Smooth muscle cell (in vitro differentiated cells): ENCODE data around the gene AKT2. TPM values are rescaled to one million over a fixed set of nuclear protein-coding genes. Genes with fewer than 3 reads are reported as not detected.
A peak's percentile ranks its signal among the peaks of the same experiment; 100 is the strongest.

Source experiments
- DNase-seq: peaks from one replicate; lab custom pipeline; 2025; ENCODE audit not compliant: unreplicated experiment; lab: John Stamatoyannopoulos, UW
- H2AFZ ChIP-seq: fragments of 200-600 bp; sonication (generic); 2 replicates; pipeline ENCODE4 v1.6.0; 2016; ENCODE audit warnings: antibody characterized with exemption, low read depth, mild to moderate bottlenecking
- H3F3A ChIP-seq: fragments of 200-600 bp; sonication (generic); 2 replicates; pipeline ENCODE4 v1.6.0; 2017; ENCODE audit warnings: antibody characterized with exemption, low read depth
- H3K27ac ChIP-seq: fragments of 200-600 bp; sonication (generic); 2 replicates; pipeline ENCODE4 v1.5.1; 2016; ENCODE audit warnings: low read depth, mild to moderate bottlenecking
- H3K27me3 ChIP-seq: fragments of 200-600 bp; sonication (generic); 2 replicates; pipeline ENCODE4 v1.6.1; 2016; ENCODE audit warnings: low read depth, mild to moderate bottlenecking
- H3K36me3 ChIP-seq: fragments of 200-600 bp; sonication (generic); 2 replicates; pipeline ENCODE4 v1.5.1; 2016; ENCODE audit warnings: low read depth
- H3K4me1 ChIP-seq: fragments of 200-600 bp; sonication (generic); 2 replicates; pipeline ENCODE4 v1.5.1; 2016; ENCODE audit warnings: low read depth
- H3K4me2 ChIP-seq: fragments of 200-600 bp; sonication (generic); 2 replicates; pipeline ENCODE4 v1.6.0; 2016; ENCODE audit warnings: mild to moderate bottlenecking
- H3K4me3 ChIP-seq: fragments of 200-600 bp; sonication (generic); 2 replicates; pipeline ENCODE4 v1.5.1; 2016; ENCODE audit warnings: mild to moderate bottlenecking
- H3K79me2 ChIP-seq: fragments of 200-600 bp; sonication (generic); 2 replicates; pipeline ENCODE4 v1.6.0; 2016; ENCODE audit warnings: low read depth, mild to moderate bottlenecking
- H3K9ac ChIP-seq: fragments of 200-600 bp; sonication (generic); 2 replicates; pipeline ENCODE4 v1.6.0; 2016; ENCODE audit warnings: low read depth
- H3K9me3 ChIP-seq: fragments of 200-600 bp; sonication (generic); replicated peaks from 2 replicates; pipeline ENCODE4 v1.5.1; 2016; ENCODE audit warnings: low read depth
- H4K20me1 ChIP-seq: fragments of 200-600 bp; sonication (generic); 2 replicates; pipeline ENCODE4 v1.6.0; 2016; ENCODE audit warnings: low read depth
- CTCF ChIP-seq: fragments of 200-600 bp; sonication (generic); IDR thresholded peaks from 2 replicates; pipeline ENCODE4 v1.5.1; 2017; ENCODE audit warnings: borderline replicate concordance, mild to moderate bottlenecking, antibody characterized with exemption; ENCODE audit not compliant: insufficient read depth, poor library complexity, severe bottlenecking
- WGBS: methylation state at CpG from one replicate; pipeline ENCODE4 v1.1.7; 2016; ENCODE audit warnings: low lambda C conversion rate; 5-methylcytosine and 5-hydroxymethylcytosine counted together
- polyA plus RNA-seq: library from polyadenylated mRNA; unstranded; fragments of >200 nt; fragmentation: Nextera tagmentation; extraction: Ambion mirVana; gene quantifications from 2 replicates; pipeline ENCODE4 v1.2.1, GENCODE V29; 2016
- total RNA-seq: library from RNA; depleted of rRNA; stranded (reverse); fragments of >200 nt; gene quantifications from 2 replicates; pipeline ENCODE4 v1.2.3, GENCODE V29; 2014

The AKT2 gene
- total and polyA plus RNA-seq, 2 experiments from 2014 or later = 26.6 to 62.6 TPM

- H3K36me3 ChIP-seq = no peaks in the 10 kb centered on the region
- no peak for DNase-seq
- peaks cover 28% of the 10 kb centered on the region for H3K27me3 ChIP-seq
- no peak overlapping the region for H3K4me3 ChIP-seq
- no peaks in the 10 kb centered on the region for H3K79me2 ChIP-seq
- no peak for TF ChIP-seq CTCF
- H3K4me2 ChIP-seq = no peak overlapping the region
- 91% methylated on average over 10 of the region's 10 CpGs for WGBS
- H2AFZ ChIP-seq = no peak overlapping the region
- no peaks in the 10 kb centered on the region for H3F3A ChIP-seq
- H3K4me1 ChIP-seq = peaks cover 10% of the 10 kb centered on the region
- no peak overlapping the region for H3K9ac ChIP-seq
- no peaks in the 10 kb centered on the region for H4K20me1 ChIP-seq
- no peak overlapping the region for H3K27ac ChIP-seq
- no peaks in the 10 kb centered on the region for H3K9me3 ChIP-seq
Observed at GRCh38 chr19:40228346-40228745, 56.8 kb downstream of the AKT2 start.

- TF ChIP-seq CTCF = no peak
- 63% methylated on average over 21 of the region's 21 CpGs for WGBS
- Histone ChIP-seq H3K27me3 (peaks cover 28% of the 10 kb centered on the region), H2AFZ (no peak overlapping the region), H3K9me3 (no peaks in the 10 kb centered on the region), H4K20me1 (no peaks in the 10 kb centered on the region), H3K27ac (no peak overlapping the region), H3K4me2 (peak overlapping the region; percentile 73), H3K9ac (no peak overlapping the region), H3K4me3 (no peak overlapping the region), H3F3A (no peaks in the 10 kb centered on the region), H3K79me2 (no peaks in the 10 kb centered on the region), H3K4me1 (no peaks in the 10 kb centered on the region), H3K36me3 (no peaks in the 10 kb centered on the region)
- no peak for DNase-seq
Observed at GRCh38 chr19:40225440-40226305, 59.5 kb downstream of the AKT2 start.

- Histone ChIP-seq H3F3A (peaks cover 3% of the 10 kb centered on the region), H2AFZ (no peak overlapping the region), H3K4me1 (no peaks in the 10 kb centered on the region), H3K79me2 (no peaks in the 10 kb centered on the region), H3K9me3 (no peaks in the 10 kb centered on the region), H3K4me3 (no peak overlapping the region), H3K9ac (no peak overlapping the region), H3K27me3 (peaks cover 28% of the 10 kb centered on the region), H4K20me1 (no peaks in the 10 kb centered on the region), H3K36me3 (no peaks in the 10 kb centered on the region), H3K27ac (no peak overlapping the region), H3K4me2 (no peak overlapping the region)
- 95% methylated on average over 32 of the region's 32 CpGs for WGBS
- no peak for TF ChIP-seq CTCF
- DNase-seq = no peak
Observed at GRCh38 chr19:40224342-40225150, 60.6 kb downstream of the AKT2 start.
